Natural killer cell treated with Interleukin-12 subunit alpha and Interleukin-12 subunit beta and Interleukin-15 and Interleukin-18, amount 100 ng/mL, for 72 hours (primary cell): ENCODE results near the gene SLC10A3. TPM values are rescaled to one million over a fixed set of nuclear protein-coding genes. Genes with fewer than 3 reads are reported as not detected.
A peak's percentile ranks its signal among the peaks of the same experiment; 100 is the strongest.

ENCODE experiments used
- ATAC-seq, 2 donors: fragments of 150-1000 bp; cut with Tn5 transposase in 1 of 2; sonication (Bioruptor Pico), chemical (Tn5 transposase) in 1 of 2; 2 replicates each; pipeline ENCODE4 v1.10.0; 2021
- DNase-seq: peaks from one replicate; pipeline ENCODE4 v3.0.0; 2022; ENCODE audit warnings: low spot score
- H3K27ac Mint-ChIP-seq, 2 donors: 1 replicate in 1 of 2; 2 replicates in 1 of 2; pipeline ENCODE4 v1.8.0; 2022; ENCODE audit warnings: mixed read lengths in 2 of 2, mild to moderate bottlenecking in 1 of 2, moderate library complexity in 1 of 2
- H3K27me3 Mint-ChIP-seq, 2 donors: 1 replicate in 1 of 2; 2 replicates in 1 of 2; pipeline ENCODE4 v1.8.0; 2022; ENCODE audit warnings: mixed read lengths in 2 of 2
- H3K36me3 Mint-ChIP-seq: one replicate; pipeline ENCODE4 v1.8.0; 2022; ENCODE audit warnings: mixed read lengths
- H3K4me1 Mint-ChIP-seq, 2 donors: 1 replicate in 1 of 2; 2 replicates in 1 of 2; pipeline ENCODE4 v1.8.0; 2022; ENCODE audit warnings: low read depth in 2 of 2, mixed read lengths in 2 of 2, mild to moderate bottlenecking in 1 of 2
- H3K4me3 Mint-ChIP-seq: one replicate; pipeline ENCODE4 v1.8.0; 2022; ENCODE audit warnings: mixed read lengths
- H3K9me3 Mint-ChIP-seq: 2 replicates; pipeline ENCODE4 v1.8.0; 2022; ENCODE audit warnings: mixed read lengths
- total RNA-seq, 2 donors: library from RNA; stranded (reverse); gene quantifications; one replicate each; pipeline ENCODE4 v1.2.3, GENCODE V29; 2022

The SLC10A3 gene
- total RNA-seq, 2 donors from 2014 or later = 22.1 to 30.7 TPM

DNA sequence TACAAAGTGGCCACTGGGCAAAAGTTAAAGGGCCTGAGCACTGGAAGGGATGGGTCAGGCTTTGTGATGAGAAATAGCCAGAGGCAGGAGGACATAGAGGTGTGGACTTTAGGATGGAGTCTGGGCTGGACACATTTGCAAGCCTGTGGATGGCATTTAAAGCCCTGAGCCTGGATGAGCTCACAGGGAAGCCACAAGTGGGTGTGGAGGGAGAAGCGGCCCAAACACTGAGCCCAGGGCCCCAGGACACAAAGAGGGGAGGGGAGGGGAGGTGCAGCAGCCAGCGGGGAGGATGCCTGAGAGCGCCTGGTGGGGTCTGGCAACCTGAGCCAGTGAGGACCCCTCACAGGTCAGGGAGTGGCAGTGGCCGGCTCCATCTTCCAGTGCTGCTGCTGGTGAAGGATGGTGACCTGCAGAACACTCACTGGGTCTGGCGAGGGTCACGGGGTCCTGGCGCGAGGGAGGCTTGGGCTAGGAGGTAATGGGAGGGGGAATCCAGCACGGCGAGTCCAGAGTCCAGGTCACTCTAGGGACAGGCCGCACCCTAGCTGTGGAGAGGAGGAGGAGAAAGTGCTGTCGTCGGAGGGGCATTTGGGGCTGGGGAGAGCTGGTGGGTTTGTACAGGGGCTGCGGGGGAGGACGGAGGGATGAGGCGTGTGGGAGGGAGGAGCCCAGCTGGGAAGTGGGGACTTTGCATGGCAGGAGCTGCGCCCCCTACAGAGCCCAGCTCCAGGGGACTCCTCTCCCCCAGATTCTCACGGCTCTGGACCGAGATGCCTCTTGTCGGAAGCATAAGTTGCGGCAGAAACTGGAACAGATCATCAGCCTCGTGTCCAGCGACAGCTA is 18.4 kb downstream of the SLC10A3 start:
- no peaks in the 10 kb centered on the region for H3K36me3 Mint-ChIP-seq
- no peaks in the 10 kb centered on the region for H3K27me3 Mint-ChIP-seq
- H3K9me3 Mint-ChIP-seq = no peaks in the 10 kb centered on the region
- DNase-seq (no peak), ATAC-seq (no peak)
- H3K4me1 Mint-ChIP-seq = peaks cover 0 to 3% of the 10 kb centered on the region in 2 donors
- H3K4me3 Mint-ChIP-seq = no peak overlapping the region
- H3K27ac Mint-ChIP-seq = no peak overlapping the region

DNA sequence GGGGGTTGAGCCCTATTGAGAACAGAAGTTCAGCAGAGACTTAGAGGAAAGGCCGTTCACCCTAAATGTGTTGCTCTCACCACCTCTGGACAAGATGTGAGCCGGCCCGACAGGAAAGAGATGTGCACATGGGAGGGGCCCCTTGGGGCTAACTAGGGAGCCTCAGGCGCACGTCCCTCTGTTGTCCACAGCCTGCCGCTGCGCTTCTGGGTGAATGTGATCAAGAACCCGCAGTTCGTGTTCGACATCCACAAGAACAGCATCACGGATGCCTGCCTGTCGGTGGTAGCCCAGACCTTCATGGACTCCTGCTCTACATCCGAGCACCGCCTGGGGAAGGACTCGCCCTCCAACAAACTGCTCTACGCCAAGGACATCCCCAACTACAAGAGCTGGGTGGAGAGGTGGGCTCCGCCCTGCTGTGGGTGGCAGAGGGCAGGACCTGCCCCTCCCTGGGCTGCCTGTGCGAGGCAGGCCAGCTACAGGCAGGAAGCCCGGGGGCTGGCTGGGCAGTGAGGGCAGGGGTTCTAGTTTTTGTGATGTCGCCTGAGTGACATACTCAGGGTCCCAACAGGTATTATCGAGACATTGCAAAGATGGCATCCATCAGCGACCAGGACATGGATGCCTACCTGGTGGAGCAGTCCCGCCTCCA is 19.4 kb downstream of the SLC10A3 start:
- Mint-ChIP-seq H3K9me3 (no peaks in the 10 kb centered on the region), H3K4me1 (peaks cover 0 to 3% of the 10 kb centered on the region in 2 donors), H3K36me3 (no peaks in the 10 kb centered on the region), H3K4me3 (no peak overlapping the region), H3K27ac (no peak overlapping the region), H3K27me3 (no peaks in the 10 kb centered on the region)
- no peak for ATAC-seq
- peak; percentile 28 for DNase-seq

- Mint-ChIP-seq H3K36me3 (no peaks in the 10 kb centered on the region), H3K4me3 (no peak overlapping the region), H3K9me3 (no peaks in the 10 kb centered on the region), H3K27ac (no peak overlapping the region), H3K27me3 (no peaks in the 10 kb centered on the region), H3K4me1 (peaks cover 0 to 3% of the 10 kb centered on the region in 2 donors)
- DNase-seq (peak; percentile 55), ATAC-seq (no peak)
These were observed 20.0 kb downstream of the SLC10A3 start for GRCh38 chrX:154470434-154470833.

- peaks cover 0 to 3% of the 10 kb centered on the region in 2 donors for H3K4me1 Mint-ChIP-seq
- no peak overlapping the region for H3K4me3 Mint-ChIP-seq
- no peaks in the 10 kb centered on the region for H3K9me3 Mint-ChIP-seq
- H3K36me3 Mint-ChIP-seq = no peaks in the 10 kb centered on the region
- peak; percentile 41 for DNase-seq
- no peak for ATAC-seq
- H3K27ac Mint-ChIP-seq = no peak overlapping the region
- H3K27me3 Mint-ChIP-seq = no peaks in the 10 kb centered on the region
These were observed 20.5 kb downstream of the SLC10A3 start for GRCh38 chrX:154469880-154470279.

GRCh38 chrX:154469114-154469513 is 21.3 kb downstream of the SLC10A3 start:
- DNase-seq (peak; percentile 38), ATAC-seq (no peak)
- H3K27ac Mint-ChIP-seq = no peak overlapping the region
- no peaks in the 10 kb centered on the region for H3K9me3 Mint-ChIP-seq
- H3K4me3 Mint-ChIP-seq = no peak overlapping the region
- no peaks in the 10 kb centered on the region for H3K36me3 Mint-ChIP-seq
- H3K4me1 Mint-ChIP-seq = peaks cover 0 to 3% of the 10 kb centered on the region in 2 donors
- no peaks in the 10 kb centered on the region for H3K27me3 Mint-ChIP-seq

DNA sequence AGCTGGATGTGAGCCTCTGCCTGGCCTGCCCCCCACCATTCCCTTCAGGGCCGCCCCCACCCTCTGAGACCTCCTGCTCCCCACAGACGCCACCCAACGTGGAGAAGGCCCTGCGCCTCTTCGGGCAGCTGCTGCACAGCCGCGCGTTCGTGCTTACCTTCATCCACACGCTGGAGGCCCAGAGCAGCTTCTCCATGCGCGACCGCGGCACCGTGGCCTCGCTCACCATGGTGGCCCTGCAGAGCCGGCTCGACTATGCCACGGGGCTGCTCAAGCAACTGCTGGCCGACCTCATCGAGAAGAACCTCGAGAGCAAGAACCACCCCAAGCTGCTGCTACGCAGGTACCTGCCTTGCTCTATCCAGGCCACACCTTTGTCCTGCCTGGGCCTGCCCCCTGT is 22.2 kb downstream of the SLC10A3 start:
- H3K36me3 Mint-ChIP-seq = no peaks in the 10 kb centered on the region
- ATAC-seq (no peak), DNase-seq (no peak)
- no peak overlapping the region for H3K4me3 Mint-ChIP-seq
- H3K27me3 Mint-ChIP-seq = no peaks in the 10 kb centered on the region
- H3K4me1 Mint-ChIP-seq = no peaks in the 10 kb centered on the region
- no peak overlapping the region for H3K27ac Mint-ChIP-seq
- no peaks in the 10 kb centered on the region for H3K9me3 Mint-ChIP-seq

GRCh38 chrX:154467556-154467955 is 22.9 kb downstream of the SLC10A3 start:
- no peak overlapping the region for H3K27ac Mint-ChIP-seq
- H3K36me3 Mint-ChIP-seq = no peaks in the 10 kb centered on the region
- H3K4me1 Mint-ChIP-seq = no peaks in the 10 kb centered on the region
- DNase-seq (no peak), ATAC-seq (no peak)
- no peak overlapping the region for H3K4me3 Mint-ChIP-seq
- H3K9me3 Mint-ChIP-seq = no peaks in the 10 kb centered on the region
- H3K27me3 Mint-ChIP-seq = no peaks in the 10 kb centered on the region

GRCh38 chrX:154466907-154467306 is 23.5 kb downstream of the SLC10A3 start:
- Mint-ChIP-seq H3K4me1 (peaks cover 0 to under 1% of the 10 kb centered on the region in 2 donors), H3K36me3 (no peaks in the 10 kb centered on the region), H3K27me3 (no peaks in the 10 kb centered on the region), H3K4me3 (no peak overlapping the region), H3K9me3 (no peaks in the 10 kb centered on the region), H3K27ac (no peak overlapping the region)
- no peak for DNase-seq
- no peak for ATAC-seq

DNA sequence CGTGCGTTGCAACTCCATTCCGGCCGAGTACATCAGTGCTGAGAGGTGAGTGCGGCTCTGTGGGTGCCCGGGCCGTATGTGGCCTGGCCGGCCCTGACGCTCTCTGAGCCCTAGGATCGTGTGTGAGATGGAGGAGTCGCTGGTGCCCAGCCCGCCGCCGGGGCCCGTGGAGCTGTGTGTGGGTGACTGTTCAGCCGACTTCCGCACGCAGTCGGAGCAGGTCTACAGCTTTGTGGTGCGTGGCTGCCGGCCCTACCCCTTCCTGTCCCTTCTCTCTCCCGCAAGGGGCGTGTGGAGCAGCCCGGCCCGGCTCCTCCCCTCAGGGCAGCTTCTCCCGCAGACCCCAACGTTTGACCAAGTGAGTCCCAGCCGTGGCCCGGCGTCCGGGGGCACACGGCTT is 24.4 kb downstream of the SLC10A3 start:
- Mint-ChIP-seq H3K9me3 (no peaks in the 10 kb centered on the region), H3K27me3 (no peaks in the 10 kb centered on the region), H3K36me3 (no peaks in the 10 kb centered on the region), H3K4me3 (no peak overlapping the region), H3K27ac (no peak overlapping the region), H3K4me1 (peaks cover 0 to 3% of the 10 kb centered on the region in 2 donors)
- DNase-seq (no peak), ATAC-seq (no peak)

- H3K27ac Mint-ChIP-seq = no peak overlapping the region
- H3K4me3 Mint-ChIP-seq = no peak overlapping the region
- no peaks in the 10 kb centered on the region for H3K9me3 Mint-ChIP-seq
- H3K4me1 Mint-ChIP-seq = peaks cover 0 to 3% of the 10 kb centered on the region in 2 donors
- no peaks in the 10 kb centered on the region for H3K36me3 Mint-ChIP-seq
- H3K27me3 Mint-ChIP-seq = no peaks in the 10 kb centered on the region
- ATAC-seq (no peak), DNase-seq (no peak)
These were observed 24.8 kb downstream of the SLC10A3 start for GRCh38 chrX:154465601-154466000.

- ATAC-seq = no peak
- Mint-ChIP-seq H3K4me1 (peaks cover 0 to 3% of the 10 kb centered on the region in 2 donors), H3K27ac (no peak overlapping the region), H3K9me3 (no peaks in the 10 kb centered on the region), H3K36me3 (no peaks in the 10 kb centered on the region), H3K4me3 (no peak overlapping the region), H3K27me3 (no peaks in the 10 kb centered on the region)
- DNase-seq = no peak
These were observed 25.5 kb downstream of the SLC10A3 start for GRCh38 chrX:154464806-154465365.

- H3K36me3 Mint-ChIP-seq = no peaks in the 10 kb centered on the region
- peaks cover 0 to 5% of the 10 kb centered on the region in 2 donors for H3K4me1 Mint-ChIP-seq
- no peak overlapping the region for H3K27ac Mint-ChIP-seq
- no peaks in the 10 kb centered on the region for H3K27me3 Mint-ChIP-seq
- no peak for ATAC-seq
- DNase-seq = no peak
- H3K4me3 Mint-ChIP-seq = no peak overlapping the region
- H3K9me3 Mint-ChIP-seq = no peaks in the 10 kb centered on the region
These were observed 26.7 kb downstream of the SLC10A3 start for GRCh38 chrX:154463611-154464220.

DNA sequence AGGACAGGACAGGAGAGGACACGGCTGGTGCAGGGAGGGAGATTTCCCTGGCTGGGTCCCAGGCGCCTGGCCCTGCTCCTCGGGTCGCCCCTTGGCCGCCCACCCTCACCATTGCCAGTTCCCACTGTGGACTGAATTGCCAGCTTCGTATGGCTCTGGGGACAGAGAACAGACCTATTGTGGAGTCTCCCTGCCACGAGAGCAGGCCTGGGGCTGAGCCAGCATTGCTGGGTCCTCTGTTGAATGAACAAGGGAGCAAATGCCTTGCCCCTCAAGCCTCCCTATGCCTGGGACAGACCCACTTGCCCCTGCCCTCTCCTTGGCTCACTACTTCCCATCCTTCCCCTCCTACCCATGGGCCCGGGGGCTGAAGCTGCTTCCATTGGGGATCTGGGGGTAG is 28.0 kb downstream of the SLC10A3 start:
- DNase-seq (no peak), ATAC-seq (no peak)
- Mint-ChIP-seq H3K4me1 (peaks cover 2 to 8% of the 10 kb centered on the region in 2 donors), H3K36me3 (no peaks in the 10 kb centered on the region), H3K27me3 (no peaks in the 10 kb centered on the region), H3K9me3 (no peaks in the 10 kb centered on the region), H3K4me3 (no peak overlapping the region), H3K27ac (no peak overlapping the region)

DNA sequence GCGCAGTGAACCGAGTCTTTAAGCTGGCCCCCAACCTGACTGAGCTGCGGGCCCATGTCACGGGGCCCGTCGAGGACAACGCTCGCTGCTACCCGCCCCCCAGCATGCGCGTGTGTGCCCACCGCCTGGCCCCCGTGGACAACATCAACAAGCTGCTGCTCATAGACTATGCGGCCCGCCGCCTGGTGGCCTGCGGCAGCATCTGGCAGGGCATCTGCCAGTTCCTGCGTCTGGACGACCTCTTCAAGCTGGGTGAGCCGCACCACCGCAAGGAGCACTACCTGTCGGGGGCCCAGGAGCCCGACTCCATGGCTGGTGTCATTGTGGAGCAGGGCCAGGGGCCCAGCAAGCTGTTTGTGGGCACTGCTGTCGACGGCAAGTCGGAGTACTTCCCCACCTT is 30.1 kb downstream of the SLC10A3 start:
- H3K36me3 Mint-ChIP-seq = no peaks in the 10 kb centered on the region
- no peak for DNase-seq
- no peak overlapping the region for H3K27ac Mint-ChIP-seq
- H3K27me3 Mint-ChIP-seq = no peaks in the 10 kb centered on the region
- no peaks in the 10 kb centered on the region for H3K9me3 Mint-ChIP-seq
- H3K4me3 Mint-ChIP-seq = peak overlapping the region; percentile 32
- ATAC-seq = no peak
- H3K4me1 Mint-ChIP-seq = peaks cover 6 to 11% of the 10 kb centered on the region in 2 donors
